AML-193 (cell line): ENCODE measurements around the gene PTGR1.

ENCODE experiments used
- DNase-seq, 2 experiments: peaks; one replicate each; lab custom pipeline; 2025; lab: John Stamatoyannopoulos, UW

PTGR1 gene

GRCh38 chr9:111542497-111543254 is 56.8 kb downstream of the PTGR1 start:
- no peak for DNase-seq

GRCh38 chr9:111533099-111533790 is 66.2 kb downstream of the PTGR1 start:
- no peak for DNase-seq

GRCh38 chr9:111531716-111532115 is 67.7 kb downstream of the PTGR1 start:
- DNase-seq, result no peak

- DNase-seq, result no peak
These were observed 69.7 kb downstream of the PTGR1 start for GRCh38 chr9:111529787-111530186.

GRCh38 chr9:111527347-111527746 is 72.1 kb downstream of the PTGR1 start:
- no peak for DNase-seq

GRCh38 chr9:111525056-111525977 is 74.1 kb downstream of the PTGR1 start, which contains the start of gene ZNF483:
Gene ZNF483 (plus strand): TSS chr9:111525179. CDS start chr9:111527396, 2,217 bp downstream.
- DNase-seq, result no peak

- DNase-seq, result no peak
These were observed 74.8 kb downstream of the PTGR1 start for GRCh38 chr9:111524731-111525055.

- no peak for DNase-seq
These were observed 83.4 kb downstream of the PTGR1 start for GRCh38 chr9:111516061-111516465.

GRCh38 chr9:111514967-111515366 is 84.5 kb downstream of the PTGR1 start:
- no peak for DNase-seq
